Stimulated activated CD4-positive, alpha-beta T cell treated with anti-CD3 and anti-CD28 coated beads, Interleukin-4, amount 100 ng/mL, for 4 hours (primary cell): ENCODE measurements around the gene AGPAT4.

ENCODE experiments used
- DNase-seq, 2 experiments: peaks; one replicate each; pipeline ENCODE4 v3.0.0-alpha.2; 2020

Gene AGPAT4

GRCh38 chr6:161254464-161255253 lies 19.2 kb downstream of the AGPAT4 start:
- DNase-seq: no peak

GRCh38 chr6:161254126-161254463 lies 19.8 kb downstream of the AGPAT4 start:
- no peak for DNase-seq

- DNase-seq: no peak
Measured at GRCh38 chr6:161251345-161251744, 22.5 kb downstream of the AGPAT4 start.

- no peak for DNase-seq
Measured at GRCh38 chr6:161249327-161249726, 24.5 kb downstream of the AGPAT4 start.

- no peak for DNase-seq
Measured at GRCh38 chr6:161246725-161247124, 27.1 kb downstream of the AGPAT4 start.

- no peak for DNase-seq
Measured at GRCh38 chr6:161245363-161245762, 28.5 kb downstream of the AGPAT4 start.

GRCh38 chr6:161244725-161245124 lies 29.1 kb downstream of the AGPAT4 start:
- no peak for DNase-seq

- peak in 1 of 2 experiments; percentile 18 for DNase-seq
Measured at GRCh38 chr6:161242779-161243693, 30.8 kb downstream of the AGPAT4 start.

- no peak for DNase-seq
Measured at GRCh38 chr6:161242113-161242512, 31.7 kb downstream of the AGPAT4 start.

- DNase-seq: no peak
Measured at GRCh38 chr6:161239001-161239400, 34.9 kb downstream of the AGPAT4 start.

- no peak for DNase-seq
Measured at GRCh38 chr6:161238500-161238899, 35.4 kb downstream of the AGPAT4 start.

- DNase-seq: no peak
Measured at GRCh38 chr6:161238081-161238480, 35.8 kb downstream of the AGPAT4 start.

GRCh38 chr6:161237176-161237575 lies 36.7 kb downstream of the AGPAT4 start:
- no peak for DNase-seq

GRCh38 chr6:161235776-161236633 lies 37.9 kb downstream of the AGPAT4 start:
- no peak for DNase-seq

- DNase-seq: no peak
Measured at GRCh38 chr6:161233986-161234661, 39.7 kb downstream of the AGPAT4 start.

- DNase-seq: no peak
Measured at GRCh38 chr6:161232467-161232866, 41.4 kb downstream of the AGPAT4 start.

GRCh38 chr6:161232010-161232409 lies 41.9 kb downstream of the AGPAT4 start:
- no peak for DNase-seq

- no peak for DNase-seq
Measured at GRCh38 chr6:161230339-161230738, 43.5 kb downstream of the AGPAT4 start.

GRCh38 chr6:161228921-161229591 lies 44.8 kb downstream of the AGPAT4 start:
- no peak for DNase-seq

- DNase-seq: no peak
Measured at GRCh38 chr6:161228096-161228495, 45.8 kb downstream of the AGPAT4 start.

GRCh38 chr6:161227004-161227960 lies 46.6 kb downstream of the AGPAT4 start:
- DNase-seq: no peak
